ENCODE results near the gene DNPH1. TPM values are rescaled to one million over a fixed set of nuclear protein-coding genes. Genes with fewer than 3 reads are reported as not detected.
A peak's percentile ranks its signal among the peaks of the same experiment; 100 is the strongest.

DNPH1 gene
- total RNA-seq, 1 donor from 2014 or later: 22.8 TPM

GRCh38 chr6:43219119-43219518 lies 10.2 kb downstream of the DNPH1 start:
- Mint-ChIP-seq H3K27me3 (ENCODE audit: low read depth) (no peaks in the 10 kb centered on the region), H3K9me3 (ENCODE audit: low read depth) (no peaks in the 10 kb centered on the region), H3K4me1 (ENCODE audit: low read depth) (peaks cover 2% of the 10 kb centered on the region), H3K36me3 (ENCODE audit: low read depth) (peaks cover 19% of the 10 kb centered on the region), H3K4me3 (ENCODE audit: unreplicated experiment) (no peak overlapping the region), H3K27ac (ENCODE audit: unreplicated experiment) (no peak overlapping the region)
- no peak for TF ChIP-seq CTCF (IDR thresholded peaks at IDR 0.05)
- peak; percentile 57 for DNase-seq (ENCODE audit: low spot score)

- no peak for TF ChIP-seq CTCF (IDR thresholded peaks at IDR 0.05)
- H3K36me3 Mint-ChIP-seq (ENCODE audit: low read depth): peaks cover 20% of the 10 kb centered on the region
- no peaks in the 10 kb centered on the region for H3K27me3 Mint-ChIP-seq (ENCODE audit: low read depth)
- no peak overlapping the region for H3K27ac Mint-ChIP-seq (ENCODE audit: unreplicated experiment)
- H3K4me3 Mint-ChIP-seq (ENCODE audit: unreplicated experiment): no peak overlapping the region
- no peak for DNase-seq (ENCODE audit: low spot score)
- no peaks in the 10 kb centered on the region for H3K9me3 Mint-ChIP-seq (ENCODE audit: low read depth)
- H3K4me1 Mint-ChIP-seq (ENCODE audit: low read depth): no peaks in the 10 kb centered on the region
Measured at GRCh38 chr6:43217351-43217750, 11.9 kb downstream of the DNPH1 start.

- Mint-ChIP-seq H3K36me3 (ENCODE audit: low read depth) (peaks cover 20% of the 10 kb centered on the region), H3K4me3 (ENCODE audit: unreplicated experiment) (no peak overlapping the region), H3K27ac (ENCODE audit: unreplicated experiment) (no peak overlapping the region), H3K9me3 (ENCODE audit: low read depth) (no peaks in the 10 kb centered on the region), H3K4me1 (ENCODE audit: low read depth) (peaks cover 3% of the 10 kb centered on the region), H3K27me3 (ENCODE audit: low read depth) (no peaks in the 10 kb centered on the region)
- DNase-seq (ENCODE audit: low spot score): peak; percentile 68
- TF ChIP-seq CTCF (IDR thresholded peaks at IDR 0.05): no peak
Measured at GRCh38 chr6:43216200-43216599, 13.1 kb downstream of the DNPH1 start.

- no peak overlapping the region for H3K4me3 Mint-ChIP-seq (ENCODE audit: unreplicated experiment)
- no peak overlapping the region for H3K27ac Mint-ChIP-seq (ENCODE audit: unreplicated experiment)
- no peaks in the 10 kb centered on the region for H3K9me3 Mint-ChIP-seq (ENCODE audit: low read depth)
- TF ChIP-seq CTCF (IDR thresholded peaks at IDR 0.05): no peak
- H3K36me3 Mint-ChIP-seq (ENCODE audit: low read depth): peaks cover 17% of the 10 kb centered on the region
- H3K4me1 Mint-ChIP-seq (ENCODE audit: low read depth): peaks cover 3% of the 10 kb centered on the region
- no peaks in the 10 kb centered on the region for H3K27me3 Mint-ChIP-seq (ENCODE audit: low read depth)
- peak; percentile 64 for DNase-seq (ENCODE audit: low spot score)
Measured at GRCh38 chr6:43215066-43215465, 14.2 kb downstream of the DNPH1 start.

- peaks cover 16% of the 10 kb centered on the region for H3K36me3 Mint-ChIP-seq (ENCODE audit: low read depth)
- no peaks in the 10 kb centered on the region for H3K27me3 Mint-ChIP-seq (ENCODE audit: low read depth)
- no peak overlapping the region for H3K4me3 Mint-ChIP-seq (ENCODE audit: unreplicated experiment)
- peak; percentile 58 for DNase-seq (ENCODE audit: low spot score)
- no peaks in the 10 kb centered on the region for H3K9me3 Mint-ChIP-seq (ENCODE audit: low read depth)
- no peak overlapping the region for H3K27ac Mint-ChIP-seq (ENCODE audit: unreplicated experiment)
- TF ChIP-seq CTCF (IDR thresholded peaks at IDR 0.05): no peak
- H3K4me1 Mint-ChIP-seq (ENCODE audit: low read depth): peaks cover 3% of the 10 kb centered on the region
Measured at GRCh38 chr6:43213431-43213830, 15.8 kb downstream of the DNPH1 start.
